NCI-H2029 treated with DMSO at 0.1 percent for 48 hours (cell line): Measurements from ENCODE around the gene SLC66A2.
"Not testable (repeated sequence)": the region's sequence is repeated elsewhere in the genome, so short reads cannot be mapped to it uniquely, and the experiment has no call there.

Source experiments
- DNase-seq: peaks from one replicate; lab custom pipeline; 2025; lab: John Stamatoyannopoulos, UW

Gene SLC66A2

GRCh38 chr18:79878246-79878645 is 73.2 kb downstream of the SLC66A2 start:
- DNase-seq = not testable (repeated sequence)

- DNase-seq = no peak
Observed at GRCh38 chr18:79877163-79878091, 74.0 kb downstream of the SLC66A2 start.

DNA sequence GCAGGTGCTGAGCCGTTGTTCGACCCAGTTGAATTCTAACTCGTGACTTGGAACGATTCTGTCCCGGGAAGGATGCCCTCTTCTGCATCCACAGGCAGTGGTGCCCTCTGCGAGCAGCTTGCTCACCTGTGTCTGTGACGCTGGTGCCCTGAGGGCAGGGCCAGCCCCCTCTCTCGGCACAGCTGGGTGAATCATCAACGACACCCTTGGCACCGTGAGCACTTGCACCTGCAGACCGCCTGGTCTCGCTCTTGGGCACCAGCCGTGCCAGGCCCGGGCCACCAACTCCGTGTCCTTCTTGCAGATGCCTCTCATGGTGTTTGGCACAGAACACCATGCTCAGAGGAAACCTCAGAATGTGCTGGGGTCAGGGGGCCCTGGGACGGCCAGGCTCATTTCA is 75.0 kb downstream of the SLC66A2 start:
- no peak for DNase-seq

DNA sequence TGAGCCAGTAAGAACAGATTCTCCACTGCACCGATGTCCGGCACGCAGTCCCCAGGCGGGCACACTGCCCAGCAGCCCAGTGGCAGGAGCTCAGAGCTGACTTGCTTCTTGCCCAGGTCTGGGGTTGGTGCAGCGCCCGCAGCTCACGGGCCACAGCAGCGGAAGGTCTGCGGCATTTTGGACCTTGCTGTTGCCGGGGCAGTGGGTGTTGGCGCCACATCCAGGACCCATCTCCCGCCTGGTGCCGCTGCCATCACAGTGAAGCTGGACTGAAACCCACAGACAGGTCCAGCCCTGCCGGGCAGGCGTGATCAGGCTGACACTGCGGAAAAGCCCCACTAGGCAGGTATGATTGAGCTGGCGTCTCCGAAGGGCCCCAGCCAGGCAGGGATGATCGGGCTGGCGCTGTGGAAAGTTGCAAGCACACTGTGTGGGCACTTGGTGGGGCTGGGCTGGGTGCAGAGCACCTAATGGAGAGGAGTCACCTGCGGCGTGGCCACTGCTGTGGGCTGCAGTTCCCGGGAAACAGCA is 75.5 kb downstream of the SLC66A2 start:
- no peak for DNase-seq

GRCh38 chr18:79875531-79875919 is 75.9 kb downstream of the SLC66A2 start:
- no peak for DNase-seq

DNA sequence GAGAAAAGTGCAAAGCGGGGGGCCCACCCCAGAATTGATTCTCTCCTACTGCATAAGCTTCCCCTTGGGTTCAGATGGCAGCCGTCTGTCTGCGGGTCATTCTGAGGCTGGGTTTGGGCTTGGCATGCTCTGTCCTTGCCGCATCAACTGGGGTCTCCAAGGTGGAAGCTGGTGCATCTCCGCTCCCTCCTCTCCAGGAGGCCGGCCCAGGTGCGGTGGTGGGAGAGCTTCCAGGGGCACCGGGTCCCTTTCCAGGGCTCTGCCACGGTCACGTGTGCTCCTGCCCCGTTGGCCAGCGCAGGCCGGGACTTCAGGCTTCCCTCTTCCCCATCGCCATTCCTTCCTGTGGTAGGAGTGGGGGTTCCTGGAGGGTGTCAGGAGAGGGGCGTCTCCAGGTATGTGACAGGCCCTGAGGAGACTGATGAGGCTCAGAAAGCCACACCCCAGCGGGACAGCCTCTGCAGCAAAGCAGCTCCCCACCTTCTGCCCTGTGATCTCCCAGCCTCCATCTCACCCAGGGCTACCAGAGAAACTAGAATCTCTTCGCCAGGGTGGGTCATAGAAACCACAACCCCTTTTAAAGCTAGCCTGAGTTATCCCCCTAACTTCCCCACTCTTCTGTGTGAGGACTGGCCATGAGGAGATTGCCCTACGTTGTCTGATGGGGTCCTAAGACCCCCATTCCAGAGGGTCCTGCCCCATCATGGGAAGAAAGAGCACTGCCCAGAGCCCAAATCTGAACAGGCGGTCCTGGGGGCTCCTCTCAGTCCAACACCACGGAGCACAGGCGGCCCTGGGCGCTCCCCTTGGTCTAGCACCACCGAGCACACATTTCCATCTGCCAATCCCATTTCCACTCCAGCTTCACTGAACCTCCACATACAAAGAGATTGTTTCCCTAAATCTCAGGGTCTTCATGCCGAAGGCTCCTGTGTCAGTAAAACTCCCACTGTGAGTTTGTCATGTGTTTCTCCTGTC is 76.6 kb downstream of the SLC66A2 start:
- no peak for DNase-seq

DNA sequence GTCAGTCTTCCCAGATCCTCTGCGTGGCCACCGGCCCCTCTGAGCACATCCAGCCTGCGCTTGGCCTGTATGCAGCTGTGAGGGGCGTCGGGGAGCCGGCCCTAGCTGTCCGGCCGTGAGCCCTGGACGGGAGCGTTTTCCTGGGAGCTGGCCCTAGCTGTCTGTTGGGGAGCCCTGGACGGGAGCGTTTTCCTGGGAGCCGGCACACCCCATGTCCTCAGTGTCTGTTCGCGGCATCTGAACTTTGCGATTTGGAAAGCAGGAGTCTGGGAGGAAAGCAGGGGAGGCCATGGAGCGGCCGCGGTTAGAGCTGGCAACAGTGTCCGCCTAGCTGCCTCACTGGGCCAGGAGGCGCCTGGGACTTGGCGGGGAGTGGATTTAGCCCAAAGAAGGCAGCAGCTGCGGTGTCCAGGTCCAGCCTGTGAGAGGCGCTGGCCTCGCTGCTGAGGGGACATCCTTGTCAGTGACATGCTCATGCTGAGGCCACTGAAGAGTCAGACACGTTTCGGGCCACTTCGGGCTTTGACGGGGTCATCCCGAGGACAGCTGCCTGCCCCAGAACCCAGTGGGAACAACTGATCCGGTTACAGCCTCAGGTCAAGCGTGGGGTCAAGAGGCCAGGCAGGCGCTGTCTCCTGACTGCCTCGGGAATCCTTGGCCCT is 77.9 kb downstream of the SLC66A2 start:
- no peak for DNase-seq

- no peak for DNase-seq
Observed at GRCh38 chr18:79872527-79873444, 78.7 kb downstream of the SLC66A2 start.

DNA sequence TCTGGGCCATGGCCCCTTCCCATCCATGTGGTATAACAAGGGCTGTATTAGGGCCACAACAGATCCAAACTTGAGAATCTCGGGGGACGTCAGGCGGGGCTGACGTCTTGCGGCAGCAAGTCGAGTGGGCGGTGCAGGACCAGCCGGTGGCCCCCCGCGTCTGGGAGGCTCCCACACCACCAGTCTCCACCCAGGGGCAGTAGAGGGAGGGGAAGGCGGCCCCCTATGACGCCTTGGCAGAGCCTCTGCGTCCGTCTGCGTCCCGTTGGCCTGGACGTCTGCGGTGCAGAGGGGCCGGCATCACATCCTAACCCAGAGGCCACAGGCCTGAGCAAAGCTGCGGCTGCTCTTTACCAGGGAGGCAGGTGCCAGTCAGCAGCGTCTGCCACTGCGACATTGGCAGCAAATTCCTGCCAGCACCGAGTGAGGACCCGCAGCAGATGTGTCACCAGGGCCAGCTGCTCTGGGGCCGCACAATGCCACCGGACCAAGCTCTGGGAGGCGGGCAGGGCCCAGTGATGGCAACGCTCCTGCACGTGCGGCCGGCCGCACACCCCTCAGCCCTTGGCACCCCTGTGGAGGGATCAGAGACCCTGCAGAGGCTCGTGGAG is 79.9 kb downstream of the SLC66A2 start:
- no peak for DNase-seq

DNA sequence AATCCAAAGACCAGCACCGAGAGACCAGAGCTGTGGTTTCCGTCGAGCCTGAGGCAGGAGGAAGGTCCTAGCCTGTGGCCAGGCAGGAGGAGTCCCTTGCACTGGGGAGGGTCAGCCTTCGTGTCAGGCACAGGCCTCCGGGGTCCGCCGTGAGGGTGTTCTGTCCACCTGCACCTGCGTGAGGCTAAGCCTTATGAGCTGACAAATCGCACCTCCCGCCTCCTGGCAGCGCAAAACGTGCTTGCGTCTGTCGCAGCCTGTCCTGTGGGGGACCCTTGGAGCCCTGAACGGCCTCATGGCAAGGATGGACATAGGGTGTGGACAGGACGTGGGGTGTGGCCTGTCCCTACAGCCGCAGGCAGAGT is 80.4 kb downstream of the SLC66A2 start:
- no peak for DNase-seq

DNA sequence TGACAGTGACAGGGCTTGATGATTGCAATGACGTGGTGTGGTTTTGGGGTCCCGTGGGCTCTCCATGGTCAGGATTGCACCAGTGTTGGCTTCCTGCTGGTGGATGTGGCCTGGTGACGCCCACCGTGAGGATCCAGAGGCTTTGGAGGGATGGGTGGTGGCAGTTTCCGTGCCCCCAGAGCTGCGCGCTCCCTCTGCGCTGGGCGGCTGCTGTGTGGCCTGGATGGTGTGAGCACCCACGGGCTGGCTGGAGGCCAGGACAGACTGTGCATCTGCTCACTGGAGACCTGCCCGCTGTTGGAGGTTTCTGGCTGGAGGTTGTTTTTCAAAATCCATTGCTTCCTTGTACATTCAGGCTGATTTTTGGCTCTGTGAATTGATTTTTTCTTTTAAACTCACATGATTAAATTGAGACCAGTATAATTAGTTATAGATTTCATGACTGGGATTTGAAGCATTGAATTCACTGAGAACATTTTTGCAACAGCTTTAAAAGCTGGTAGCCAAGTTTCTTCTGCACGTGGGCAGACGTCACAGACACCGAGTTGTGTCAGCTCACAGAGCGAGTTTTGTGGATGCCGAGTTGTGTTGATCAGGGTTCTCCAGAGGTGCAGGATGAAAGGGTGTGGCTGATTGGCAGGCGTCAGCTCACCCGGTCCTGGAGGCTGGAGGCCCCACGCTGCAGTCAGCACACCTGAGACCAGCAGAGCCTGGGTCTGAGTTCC is 81.0 kb downstream of the SLC66A2 start:
- DNase-seq = no peak

- DNase-seq = no peak
Observed at GRCh38 chr18:79869591-79870300, 81.7 kb downstream of the SLC66A2 start.

DNA sequence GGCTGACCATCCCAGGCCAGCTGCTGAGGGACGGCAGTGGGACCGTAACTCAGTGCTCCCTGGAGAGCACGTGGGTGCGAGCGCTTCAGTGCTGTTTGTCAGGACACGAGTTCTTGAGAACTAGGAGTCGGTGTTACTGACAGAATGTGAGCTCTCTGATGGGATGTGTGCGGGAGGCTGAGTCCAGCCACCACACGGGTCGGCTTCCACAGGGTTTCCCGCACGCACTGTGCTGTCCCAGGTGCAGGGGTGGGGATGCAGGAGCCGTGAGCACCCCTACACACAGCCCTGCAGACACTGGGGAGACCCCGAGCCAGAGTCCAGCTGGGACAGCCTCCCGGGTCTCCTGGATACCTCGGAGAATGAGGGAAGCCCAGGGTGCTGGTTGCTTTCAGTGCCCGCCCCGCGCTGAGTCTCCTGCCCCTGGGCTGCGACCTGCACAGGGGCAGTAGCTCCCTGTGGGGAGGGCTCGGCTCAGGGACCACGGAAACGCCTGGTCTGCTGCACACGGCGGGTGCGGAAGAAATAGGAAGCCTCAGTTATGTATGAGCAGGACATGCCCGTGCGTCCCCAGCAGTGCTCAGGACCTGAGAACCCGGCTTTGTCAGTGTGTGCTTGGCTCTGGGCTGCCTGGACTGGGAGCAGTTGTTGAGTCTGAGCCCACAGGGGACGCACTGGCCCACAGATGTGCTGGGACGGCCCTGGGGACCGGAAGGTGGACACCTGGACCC is 82.5 kb downstream of the SLC66A2 start:
- DNase-seq = no peak

DNA sequence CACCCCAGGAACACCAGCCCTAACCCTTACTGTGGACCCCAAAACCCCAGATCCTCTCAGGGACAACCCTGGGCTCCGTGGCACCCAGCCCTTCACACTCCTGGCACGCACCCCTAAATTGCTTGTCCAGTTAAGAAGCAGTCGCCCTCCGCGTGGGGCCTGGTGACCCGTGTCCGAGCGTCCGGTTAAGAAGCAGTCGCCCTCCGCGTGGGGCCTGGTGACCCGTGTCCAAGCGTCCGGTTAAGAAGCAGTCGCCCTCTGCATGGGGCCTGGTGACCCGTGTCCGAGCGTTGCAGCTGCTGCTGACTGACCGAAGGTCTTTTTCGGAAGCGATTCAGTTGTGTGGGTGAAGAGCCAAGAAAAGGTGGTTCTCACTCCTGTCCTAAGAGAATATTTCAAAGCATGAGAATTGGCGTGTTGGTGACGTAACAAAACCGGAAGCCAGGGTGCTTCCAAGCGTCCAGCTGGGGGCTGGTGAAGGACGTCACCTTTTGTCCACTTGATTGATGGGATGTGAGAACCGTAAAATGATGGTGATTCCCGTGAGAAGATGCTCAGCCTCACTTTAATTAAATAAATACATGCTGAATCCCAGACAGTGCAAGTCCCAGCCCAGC is 83.2 kb downstream of the SLC66A2 start:
- no peak for DNase-seq

DNA sequence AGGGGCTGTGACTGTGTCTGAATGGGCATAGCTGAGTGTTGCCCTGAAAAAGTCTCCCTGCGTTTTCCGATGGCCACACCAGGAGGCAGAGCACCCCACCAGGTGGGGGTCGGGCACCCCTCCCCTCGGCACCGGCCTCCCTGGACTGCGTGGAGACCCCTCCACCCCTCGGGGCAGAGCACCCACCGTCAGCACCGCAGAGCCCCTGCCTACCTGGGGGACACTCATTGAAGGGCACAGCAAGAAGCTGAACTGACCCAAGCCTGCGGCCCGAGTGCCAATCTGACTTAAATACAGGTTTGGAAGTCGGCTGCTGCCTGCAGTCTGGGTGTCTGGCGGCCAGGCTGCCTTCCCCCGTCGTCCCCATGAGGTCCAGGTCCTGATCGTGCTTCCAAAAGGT is 83.8 kb downstream of the SLC66A2 start:
- DNase-seq = no peak

- no peak for DNase-seq
Observed at GRCh38 chr18:79866889-79867574, 84.4 kb downstream of the SLC66A2 start.

DNA sequence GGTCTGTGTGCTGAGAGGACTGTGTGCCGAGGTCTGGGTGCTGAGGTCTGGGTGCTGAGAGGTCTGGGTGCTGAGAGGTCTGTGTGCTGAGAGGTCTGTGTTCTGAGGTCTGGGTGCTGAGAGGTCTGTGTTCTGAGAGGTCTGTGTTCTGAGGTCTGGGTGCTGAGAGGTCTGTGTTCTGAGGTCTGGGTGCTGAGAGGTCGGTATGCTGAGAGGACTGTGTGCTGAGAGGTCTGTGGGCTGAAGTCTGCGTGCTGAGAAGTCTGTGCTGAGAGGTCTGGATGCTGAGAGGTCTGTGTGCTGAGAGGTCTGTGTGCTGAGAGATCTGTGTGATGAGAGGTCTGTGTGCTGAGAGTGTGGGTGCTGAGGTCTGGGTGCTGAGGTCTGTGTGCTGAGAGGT is 85.5 kb downstream of the SLC66A2 start:
- DNase-seq = not testable (repeated sequence)
